HEK293 (cell line): ENCODE data around the gene CDK6.

ENCODE experiments used
- WT1 ChIP-seq: fragments of 450-650 bp; formaldehyde crosslinking; IDR thresholded peaks from 2 replicates; pipeline ENCODE4 v1.5.1; 2016; ENCODE audit warnings: missing biosample characterization, missing genetic modification characterization
- ZNF274 ChIP-seq, 2 experiments: fragments of 200-500 bp in 1 of 2; fragments of 450-650 bp in 1 of 2; sonication (Bioruptor generic) in 1 of 2; formaldehyde crosslinking in 1 of 2; IDR thresholded peaks; 2 replicates each; pipeline versions ENCODE4 v1.5.1 to v1.6.1; 2014 to 2016; ENCODE audit warnings: borderline replicate concordance in 1 of 2, inconsistent platforms in 1 of 2, low read length in 1 of 2, missing biosample characterization in 1 of 2, missing genetic modification characterization in 1 of 2
- TF ChIP-seq, protein P1 (sequence below): fragments of 450-650 bp; formaldehyde crosslinking; IDR thresholded peaks from 2 replicates; pipeline ENCODE4 v1.5.1; 2016; ENCODE audit warnings: missing biosample characterization, missing genetic modification characterization

DNA sequence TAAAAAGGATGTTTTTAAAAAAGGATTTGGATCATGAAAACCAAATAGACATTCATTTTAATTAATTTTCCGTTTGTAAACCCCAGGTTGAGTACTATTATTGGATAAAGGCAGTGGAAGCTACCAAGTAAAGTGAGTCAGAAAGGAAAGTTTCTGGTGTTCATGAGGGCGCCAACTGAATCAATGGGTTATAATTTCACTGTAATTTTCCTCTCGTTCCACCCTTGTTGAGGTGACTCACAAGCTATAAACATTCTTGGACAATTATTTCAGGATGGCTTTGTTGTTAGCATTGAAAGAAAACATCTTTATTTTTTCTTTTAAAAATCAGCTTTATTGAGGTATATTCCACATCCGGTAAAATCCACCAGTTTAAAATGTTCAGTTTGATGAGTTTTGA lies 241.1 kb downstream of the CDK6 start:
- TF ChIP-seq ZNF274 (IDR thresholded peaks at IDR 0.05; ENCODE audit: low read length) (no peak), ZNF274 (tag by site-specific recombination; IDR thresholded peaks at IDR 0.05; ENCODE audit: borderline replicate concordance) (no peak), WT1 (no peak)
- TF ChIP-seq, protein P1, sequence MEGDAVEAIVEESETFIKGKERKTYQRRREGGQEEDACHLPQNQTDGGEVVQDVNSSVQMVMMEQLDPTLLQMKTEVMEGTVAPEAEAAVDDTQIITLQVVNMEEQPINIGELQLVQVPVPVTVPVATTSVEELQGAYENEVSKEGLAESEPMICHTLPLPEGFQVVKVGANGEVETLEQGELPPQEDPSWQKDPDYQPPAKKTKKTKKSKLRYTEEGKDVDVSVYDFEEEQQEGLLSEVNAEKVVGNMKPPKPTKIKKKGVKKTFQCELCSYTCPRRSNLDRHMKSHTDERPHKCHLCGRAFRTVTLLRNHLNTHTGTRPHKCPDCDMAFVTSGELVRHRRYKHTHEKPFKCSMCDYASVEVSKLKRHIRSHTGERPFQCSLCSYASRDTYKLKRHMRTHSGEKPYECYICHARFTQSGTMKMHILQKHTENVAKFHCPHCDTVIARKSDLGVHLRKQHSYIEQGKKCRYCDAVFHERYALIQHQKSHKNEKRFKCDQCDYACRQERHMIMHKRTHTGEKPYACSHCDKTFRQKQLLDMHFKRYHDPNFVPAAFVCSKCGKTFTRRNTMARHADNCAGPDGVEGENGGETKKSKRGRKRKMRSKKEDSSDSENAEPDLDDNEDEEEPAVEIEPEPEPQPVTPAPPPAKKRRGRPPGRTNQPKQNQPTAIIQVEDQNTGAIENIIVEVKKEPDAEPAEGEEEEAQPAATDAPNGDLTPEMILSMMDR (tag by site-specific recombination), result no peak
